NCI-H345 (cell line): ENCODE data around the gene ABCD3.
"Not testable (repeated sequence)": the region's sequence is repeated elsewhere in the genome, so short reads cannot be mapped to it uniquely, and the experiment has no call there.

Experiments
- DNase-seq: peaks from one replicate; lab custom pipeline; 2025; lab: John Stamatoyannopoulos, UW

Gene ABCD3

DNA sequence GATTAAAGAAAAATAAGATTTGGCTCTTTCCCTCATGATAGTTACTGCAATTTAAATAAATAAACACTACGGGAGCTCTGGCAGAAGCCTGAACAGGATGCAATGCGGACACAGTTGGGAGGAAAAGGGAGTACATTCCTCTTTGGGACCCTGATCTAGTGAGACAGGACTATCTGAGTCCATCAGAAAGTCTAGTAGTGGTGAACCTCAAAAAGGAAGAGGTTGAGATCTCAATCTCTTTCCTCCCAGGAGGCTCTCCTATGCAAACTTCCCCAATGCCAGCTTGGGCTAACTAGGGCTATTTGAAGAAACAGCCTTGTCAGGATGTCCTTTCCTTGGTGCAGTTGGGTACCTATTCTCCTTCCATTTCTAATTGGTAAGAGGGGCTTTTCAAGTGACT, 4.9 kb upstream of the ABCD3 start:
- no peak for DNase-seq

DNA sequence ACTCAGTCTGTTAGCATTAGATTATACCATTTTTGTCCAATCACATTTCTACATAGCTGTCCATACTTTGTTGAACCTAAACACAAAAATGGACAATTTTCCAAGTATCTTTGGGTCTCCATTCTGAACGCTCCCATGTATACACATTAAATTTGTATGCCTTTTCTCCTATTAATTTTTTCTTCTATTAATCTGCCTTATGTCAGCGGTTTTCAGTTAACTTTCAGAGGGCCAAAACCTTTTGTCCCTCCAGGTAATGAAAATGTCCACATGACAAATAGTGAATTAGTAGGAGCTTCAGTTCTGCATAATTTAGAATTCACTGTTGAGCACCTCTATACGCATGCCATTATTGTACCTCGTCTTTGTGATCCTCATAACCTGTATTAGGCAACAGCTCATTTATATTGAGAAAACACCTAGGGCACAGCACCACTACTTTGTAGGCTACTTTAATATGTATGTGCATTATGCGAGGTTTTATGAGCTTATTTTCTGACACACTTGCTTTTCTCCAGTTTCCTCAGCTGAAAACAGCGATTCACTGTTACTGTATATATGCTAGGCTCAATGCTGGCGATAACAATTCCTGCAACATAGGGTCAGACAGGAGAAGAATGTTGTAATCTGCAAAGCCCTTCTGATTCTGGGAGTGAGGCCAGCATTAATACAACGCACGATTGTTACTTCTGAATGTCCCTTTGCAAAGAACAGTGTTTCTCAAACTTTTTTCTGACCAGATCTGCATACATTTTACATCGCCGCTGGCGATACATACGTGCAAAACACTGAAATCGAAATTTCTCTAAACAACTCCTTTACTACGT, 1.1 kb upstream of the ABCD3 start:
- DNase-seq, result no peak

DNA sequence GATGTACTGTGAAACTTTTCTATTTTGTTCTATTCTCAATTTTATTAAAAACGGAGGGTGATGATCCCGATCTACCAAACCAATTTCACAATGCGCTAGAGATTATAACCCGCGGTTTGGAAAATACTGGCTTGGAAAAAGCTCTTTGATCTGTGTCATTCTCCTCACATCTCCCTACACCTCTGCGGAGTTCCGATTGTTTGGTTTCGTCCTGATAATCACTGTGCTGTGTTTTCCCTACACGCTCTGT, 536 bp upstream of the ABCD3 start:
- no peak for DNase-seq

DNA sequence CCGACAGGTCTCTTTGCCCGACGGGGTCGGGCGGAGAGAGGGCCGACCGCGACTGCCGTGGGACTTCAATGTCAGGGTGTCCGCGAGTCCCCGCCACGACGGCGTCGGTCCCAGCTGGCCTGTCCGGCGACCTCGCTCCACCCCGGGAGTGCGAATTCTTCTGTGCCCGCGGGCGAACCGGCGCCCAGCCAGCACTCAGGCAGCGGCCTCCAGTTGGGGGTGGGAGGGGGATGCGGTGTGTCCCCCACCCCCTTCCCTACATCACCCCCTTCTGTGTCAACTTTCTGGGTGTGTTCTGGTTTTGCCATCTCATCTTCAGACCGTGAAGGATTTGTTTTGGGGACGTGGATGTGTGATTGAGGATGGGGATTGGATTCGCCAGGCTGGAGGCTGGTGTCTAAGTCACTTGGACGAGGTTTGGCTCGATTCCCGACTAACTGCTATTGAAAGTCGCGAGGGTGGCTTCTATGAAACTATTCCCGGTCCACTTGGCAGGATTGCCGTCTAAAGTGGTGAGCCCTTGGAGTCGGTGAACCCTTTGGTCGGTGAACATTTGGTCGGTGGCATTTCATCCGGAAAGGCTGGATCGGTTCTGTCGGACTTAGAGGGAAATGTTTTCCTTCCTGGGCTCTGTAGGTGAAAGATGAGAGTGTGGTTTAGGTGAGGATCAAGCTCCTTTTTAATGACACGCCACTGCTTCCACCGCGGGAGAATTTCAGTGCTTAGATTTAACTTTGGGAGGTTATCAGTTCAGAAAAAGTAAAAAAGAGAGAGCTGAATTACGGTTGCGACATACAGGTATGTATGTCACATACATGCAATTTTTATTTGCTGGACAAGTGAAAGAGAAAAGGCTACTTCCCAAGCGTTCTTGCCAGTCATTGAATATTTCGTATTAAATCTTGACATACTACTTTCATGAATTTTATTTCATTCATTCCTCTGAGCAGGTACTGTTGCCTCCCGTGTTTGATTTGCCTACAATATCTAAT, 771 bp downstream of the ABCD3 start:
- DNase-seq, result peak; percentile 44

DNA sequence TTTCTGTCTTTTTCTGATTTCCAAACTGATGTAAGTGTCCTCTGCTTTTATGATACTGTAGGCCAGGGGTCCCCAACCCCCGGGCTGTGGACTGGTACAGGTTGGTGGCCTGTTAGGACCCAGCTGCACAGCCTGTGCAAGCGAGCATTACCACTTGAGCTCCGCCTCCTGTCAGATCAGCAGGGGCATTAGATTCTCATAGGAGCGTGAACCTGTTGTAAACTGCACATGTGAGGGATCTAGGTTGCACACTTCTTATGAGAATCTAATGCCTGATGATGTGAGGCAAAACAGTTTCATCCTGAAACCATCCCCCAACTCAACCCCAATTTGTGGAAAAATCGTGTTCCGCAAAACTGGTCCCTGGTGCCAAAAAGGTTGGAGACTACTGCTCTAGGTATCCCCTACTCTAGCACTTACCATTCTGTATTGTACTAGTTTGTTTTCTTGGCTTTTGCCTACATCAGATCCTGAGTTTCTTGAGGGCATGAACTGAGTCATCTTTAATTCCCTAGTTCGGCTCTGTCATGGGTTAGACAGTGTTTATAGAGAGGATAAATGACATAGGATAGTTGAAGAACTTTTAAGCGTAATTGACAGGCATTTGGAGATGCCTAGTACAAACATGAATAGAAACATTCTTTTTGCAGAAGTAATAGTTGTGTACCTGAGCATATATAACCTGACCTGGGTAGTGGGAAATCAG, 4.1 kb downstream of the ABCD3 start:
- no peak for DNase-seq

DNA sequence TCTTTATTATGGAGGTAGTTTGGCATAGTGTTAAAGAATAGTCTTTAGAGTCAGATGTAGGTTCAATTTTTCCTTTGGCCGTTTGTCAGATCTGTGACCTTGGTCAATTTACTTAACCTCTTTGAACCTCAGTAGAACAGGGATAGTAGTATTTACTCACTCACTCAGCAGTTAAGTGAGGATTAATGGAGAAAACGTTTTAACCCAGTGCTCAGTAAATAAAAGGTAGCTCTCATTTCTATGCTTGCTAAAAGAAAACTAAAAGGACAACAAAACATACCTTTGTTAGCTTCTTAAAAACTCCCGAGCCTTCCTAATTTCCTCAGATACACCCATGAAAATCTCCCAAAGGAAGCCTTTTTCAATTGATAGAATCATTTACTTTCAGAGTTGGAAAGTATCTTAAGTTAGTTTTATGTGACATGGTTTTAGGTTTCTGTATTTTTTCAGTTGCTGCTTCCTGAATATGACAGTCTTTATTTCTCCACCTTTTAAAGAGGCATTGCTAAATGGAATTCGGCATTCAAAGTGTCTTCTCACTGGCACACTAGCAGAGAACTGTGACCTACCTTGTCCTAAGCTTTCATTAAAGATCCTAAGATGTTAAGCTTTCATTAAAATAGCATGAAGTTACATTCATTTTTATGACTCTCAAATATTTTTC, 7.8 kb downstream of the ABCD3 start:
- no peak for DNase-seq

DNA sequence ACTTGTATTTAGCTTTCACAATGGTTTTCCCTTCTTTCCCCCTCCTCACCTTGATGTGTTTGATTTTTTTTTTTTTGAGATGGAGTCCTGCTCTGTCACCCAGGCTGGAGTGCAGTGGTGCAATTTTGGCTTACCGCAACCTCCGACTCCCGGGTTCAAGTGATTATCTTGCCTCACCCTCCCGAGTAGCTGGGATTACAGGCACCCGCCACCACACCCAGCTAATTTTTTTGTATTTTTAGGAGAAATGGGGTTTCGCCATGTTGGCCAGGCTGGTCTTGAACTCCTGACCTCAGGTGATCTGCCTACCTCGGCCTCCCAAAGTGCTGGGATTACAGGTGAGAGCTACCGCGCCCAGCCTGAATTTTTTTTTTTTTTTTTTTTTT, 8.3 kb downstream of the ABCD3 start:
- not testable (repeated sequence) for DNase-seq

DNA sequence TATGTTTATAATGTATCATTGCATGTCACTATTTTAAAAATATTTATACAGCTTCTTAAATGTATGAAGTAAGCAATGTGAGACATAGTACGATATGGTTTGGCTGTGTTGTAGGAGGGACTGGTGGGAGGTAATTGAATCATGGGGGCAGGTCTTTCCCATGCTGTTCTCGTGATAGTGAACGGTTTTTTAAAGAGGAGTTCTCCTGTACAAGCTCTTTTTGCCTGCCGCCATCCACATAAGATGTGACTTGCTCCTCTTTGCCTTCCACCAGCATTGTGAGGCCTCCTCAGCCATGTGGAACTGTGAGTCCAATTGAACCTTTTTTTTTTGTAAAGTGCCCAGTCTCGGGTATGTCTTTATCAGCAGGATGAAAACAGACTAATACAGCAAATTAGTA, 10.3 kb downstream of the ABCD3 start:
- DNase-seq, result no peak

DNA sequence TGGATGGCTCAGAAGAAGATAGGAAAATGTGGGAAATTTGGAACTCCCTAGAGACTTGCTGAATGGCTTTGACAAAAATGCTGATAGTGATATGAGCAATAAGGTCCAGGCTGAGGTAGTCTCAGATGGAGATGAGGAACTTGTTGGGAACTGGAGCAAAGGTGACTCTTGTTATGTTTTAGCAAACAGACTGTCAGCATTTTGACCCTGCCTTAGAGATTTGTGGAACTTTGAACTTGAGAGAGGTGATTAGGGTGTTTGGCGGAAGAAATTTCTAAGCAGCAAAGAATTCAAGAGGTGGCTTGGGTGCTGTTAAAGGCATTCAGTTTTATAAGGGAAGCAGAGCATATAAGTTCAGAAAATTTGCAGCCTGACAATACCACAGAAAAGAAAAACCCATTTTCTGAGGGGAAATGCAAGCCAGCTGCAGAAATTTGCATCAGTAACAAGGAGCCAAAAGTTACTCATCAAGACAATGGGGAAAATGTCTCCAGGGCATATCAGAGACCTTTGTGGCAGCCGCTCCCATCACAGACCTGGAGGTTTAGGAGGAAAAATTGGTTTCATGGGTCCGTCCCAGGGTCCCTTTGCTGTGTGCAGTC, 10.8 kb downstream of the ABCD3 start:
- not testable (repeated sequence) for DNase-seq

DNA sequence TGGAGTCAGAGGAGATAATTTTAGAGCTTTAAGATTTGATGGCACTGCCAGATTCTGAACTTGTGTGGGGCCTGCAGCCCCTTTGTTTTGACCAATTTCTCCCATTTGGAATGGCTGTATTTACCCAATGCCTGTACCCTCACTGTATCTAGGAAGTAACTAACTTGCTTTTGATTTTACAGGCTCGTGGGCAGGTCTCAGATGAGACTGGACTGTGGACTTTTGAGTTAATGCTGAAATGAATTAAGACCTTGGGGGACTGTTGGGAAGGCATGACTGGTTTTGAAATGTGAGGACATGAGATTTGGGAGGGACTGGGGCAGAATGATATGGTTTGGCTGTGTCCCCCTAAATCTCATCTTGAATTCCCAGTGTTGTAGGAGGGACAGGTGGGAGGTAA, 11.9 kb downstream of the ABCD3 start:
- not testable (repeated sequence) for DNase-seq

DNA sequence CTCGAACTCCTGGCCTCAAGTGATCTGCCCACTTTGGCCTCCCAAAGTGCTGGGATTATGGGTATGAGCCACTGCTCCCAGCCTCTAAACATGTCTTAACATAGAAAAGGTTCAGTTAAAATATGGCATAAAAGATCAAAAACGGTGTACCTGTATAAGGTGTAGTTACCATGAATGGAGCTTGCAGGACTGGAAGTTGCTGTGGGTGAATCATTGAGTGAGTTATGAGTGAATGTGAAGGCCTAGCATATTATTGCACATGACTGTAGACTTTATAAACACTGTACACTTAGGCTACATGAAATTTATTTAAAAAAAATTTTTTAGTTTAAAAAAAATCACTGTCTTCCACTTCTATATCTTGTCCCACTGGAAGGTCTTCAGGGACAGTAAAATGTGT, 15.7 kb downstream of the ABCD3 start:
- DNase-seq, result no peak

DNA sequence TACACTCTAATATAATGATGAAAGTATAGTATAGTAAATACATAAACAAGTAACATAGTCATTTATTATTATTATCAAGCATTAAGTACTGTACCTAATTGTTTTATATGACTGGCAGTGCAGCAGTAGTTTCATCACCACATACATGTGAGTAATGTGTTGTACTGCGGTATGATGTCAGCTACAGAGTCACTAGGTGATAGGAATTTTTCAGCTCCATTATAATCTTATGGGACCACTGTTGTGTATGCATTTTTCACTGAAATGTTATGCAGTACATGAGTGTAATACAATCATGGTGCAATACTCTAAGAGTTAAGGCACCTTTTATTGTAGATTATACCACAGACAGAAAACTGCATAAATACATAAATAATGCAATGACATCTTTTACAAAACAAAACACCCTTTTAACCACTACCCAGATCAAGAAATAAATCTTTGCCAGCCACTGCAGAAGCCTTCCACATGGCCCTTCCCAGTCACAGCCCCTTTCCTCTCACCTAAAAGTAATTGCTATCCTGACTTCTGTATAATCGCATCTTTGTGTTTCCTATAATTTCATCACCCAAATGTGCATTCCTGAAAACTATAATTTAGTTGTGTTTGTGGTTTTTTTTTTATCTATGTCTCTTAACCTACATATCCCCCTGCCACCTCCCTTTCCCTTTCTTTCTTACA, 16.3 kb downstream of the ABCD3 start:
- DNase-seq, result no peak

DNA sequence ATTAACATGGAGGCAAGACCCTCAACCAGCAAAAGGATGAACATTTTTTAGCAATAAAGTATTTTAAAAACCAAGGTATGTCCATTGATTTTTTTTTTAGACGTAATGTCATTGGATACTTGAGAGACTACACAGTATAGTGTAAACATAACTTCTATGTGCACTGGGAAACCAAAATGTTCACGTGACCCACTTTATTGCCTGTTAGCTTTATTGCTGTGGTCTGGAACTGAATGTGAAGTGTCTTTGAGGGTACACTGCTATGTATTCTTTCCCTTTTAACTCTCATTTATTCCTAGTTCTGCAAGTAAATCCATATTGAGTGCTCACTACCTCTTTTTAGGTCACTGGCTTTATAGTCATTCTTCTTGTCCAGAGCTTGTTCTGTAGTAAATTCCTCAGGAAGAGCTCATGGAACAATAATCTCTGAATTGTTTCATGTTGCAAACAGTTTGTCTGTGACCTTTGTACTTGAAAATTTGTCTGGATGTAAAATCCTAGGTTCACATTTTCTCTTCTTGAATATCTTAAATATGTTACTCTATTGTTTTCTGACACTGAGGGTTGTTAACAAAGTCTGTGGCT, 20.6 kb downstream of the ABCD3 start:
- no peak for DNase-seq

DNA sequence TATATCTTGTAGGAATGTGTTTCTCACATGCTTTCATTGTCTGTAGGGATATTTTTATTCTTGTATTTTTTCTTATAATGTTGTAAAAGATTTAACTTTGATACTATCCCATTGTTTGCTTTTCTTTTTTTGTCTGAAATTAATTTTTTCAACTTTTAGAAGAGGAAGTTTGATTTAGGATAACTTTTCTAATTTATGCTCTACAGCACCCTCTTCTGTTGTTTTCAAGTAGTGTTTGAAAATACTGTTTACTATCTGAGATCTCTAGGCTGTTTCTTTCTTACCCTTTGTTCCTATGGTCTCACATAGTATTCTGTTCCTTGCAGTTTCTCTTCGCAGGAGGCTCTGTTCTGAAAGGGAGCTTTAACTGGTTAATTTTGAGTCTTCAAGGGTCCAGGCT, 21.9 kb downstream of the ABCD3 start:
- DNase-seq, result no peak

DNA sequence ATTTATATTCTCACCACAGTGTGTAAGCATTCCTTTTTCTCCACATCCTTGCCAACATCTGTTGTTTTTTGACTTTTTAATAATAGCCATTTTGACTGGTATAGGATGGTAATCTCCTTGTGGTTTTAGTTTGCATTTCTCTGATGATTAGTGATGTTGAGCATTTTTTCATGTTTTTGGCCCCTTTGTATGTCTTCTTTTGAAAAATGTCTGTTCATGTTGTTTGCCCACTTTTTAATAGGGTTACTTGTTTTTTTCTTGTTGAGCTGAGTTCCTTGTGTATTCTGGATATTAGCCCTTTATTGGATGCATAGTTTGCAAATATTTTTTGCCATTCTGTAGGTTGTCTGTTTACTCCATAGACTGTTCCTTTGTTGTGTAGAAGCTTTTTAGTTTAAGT, 24.9 kb downstream of the ABCD3 start:
- DNase-seq, result not testable (repeated sequence)

DNA sequence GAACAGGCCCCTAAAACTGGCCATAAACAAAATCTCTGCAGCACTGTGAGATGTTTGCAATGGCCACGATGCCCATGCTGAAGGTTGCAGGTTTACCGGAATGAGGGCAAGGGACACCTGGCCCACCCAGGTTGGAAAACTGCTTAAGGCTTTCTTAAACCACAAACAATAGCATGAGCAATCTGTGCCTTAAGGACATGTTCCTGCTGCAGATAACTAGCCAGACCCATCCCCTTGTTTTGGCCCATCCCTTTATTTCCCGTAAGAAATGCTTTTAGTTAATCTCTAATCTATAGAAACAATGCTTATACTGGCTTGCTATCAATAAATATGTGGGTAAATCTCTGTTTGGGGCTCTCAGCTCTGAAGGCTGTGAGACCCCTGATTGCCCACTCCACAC, 26.6 kb downstream of the ABCD3 start:
- not testable (repeated sequence) for DNase-seq

DNA sequence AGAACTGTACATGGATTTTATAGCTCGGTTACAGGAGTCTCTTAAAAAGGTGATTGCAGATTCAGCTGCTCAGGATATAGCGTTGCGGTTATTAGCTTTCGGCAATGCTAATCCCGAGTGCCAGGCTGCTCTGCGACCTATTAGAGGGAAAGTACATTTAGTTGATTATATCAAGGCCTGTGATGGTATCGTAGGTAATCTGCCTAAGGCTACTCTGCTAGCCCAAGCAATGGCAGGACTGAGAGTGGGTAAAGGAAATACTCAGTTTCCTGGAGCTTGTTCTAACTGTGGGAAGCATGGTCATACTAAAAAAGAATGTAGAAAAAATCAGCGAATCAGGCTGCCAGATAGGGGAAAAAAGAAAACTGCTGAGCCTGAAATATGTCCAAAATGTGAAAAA, 27.5 kb downstream of the ABCD3 start:
- DNase-seq, result not testable (repeated sequence)

DNA sequence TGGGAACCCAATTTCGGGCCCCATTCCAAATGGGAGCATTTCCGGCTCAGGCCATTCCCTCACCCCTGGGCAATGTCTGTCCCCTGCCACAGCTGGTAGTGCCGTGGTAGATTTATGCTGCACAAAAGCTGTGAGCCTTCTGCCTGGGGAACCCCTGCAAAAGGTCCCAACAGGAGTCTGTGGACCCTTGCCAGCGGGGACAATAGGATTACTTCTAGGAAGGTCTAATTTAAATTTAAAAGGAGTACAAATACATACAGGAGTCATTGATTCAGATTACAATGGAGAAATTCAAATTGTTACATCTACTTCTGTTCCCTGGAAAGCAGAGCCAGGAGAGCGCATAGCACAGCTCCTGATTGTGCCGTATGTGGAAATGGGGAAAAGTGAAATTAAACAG, 28.0 kb downstream of the ABCD3 start:
- DNase-seq, result not testable (repeated sequence)

DNA sequence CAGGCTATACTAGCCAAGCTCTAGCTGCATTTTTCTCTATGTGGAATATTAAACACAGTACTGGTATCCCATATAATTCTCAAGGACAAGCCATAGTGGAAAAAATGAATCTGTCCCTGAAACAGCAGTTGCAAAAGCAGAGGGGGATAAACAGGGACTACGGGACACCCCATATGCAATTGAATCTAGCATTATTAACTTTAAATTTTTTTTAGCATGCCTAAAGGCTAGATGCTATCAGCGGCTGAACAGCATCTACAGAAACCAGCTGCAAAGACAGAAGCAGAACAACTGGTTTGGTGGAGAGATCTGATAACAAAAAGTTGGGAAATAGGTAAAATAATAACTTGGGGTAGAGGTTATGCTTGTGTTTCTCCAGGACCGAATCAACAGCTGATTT, 30.6 kb downstream of the ABCD3 start:
- DNase-seq, result not testable (repeated sequence)

DNA sequence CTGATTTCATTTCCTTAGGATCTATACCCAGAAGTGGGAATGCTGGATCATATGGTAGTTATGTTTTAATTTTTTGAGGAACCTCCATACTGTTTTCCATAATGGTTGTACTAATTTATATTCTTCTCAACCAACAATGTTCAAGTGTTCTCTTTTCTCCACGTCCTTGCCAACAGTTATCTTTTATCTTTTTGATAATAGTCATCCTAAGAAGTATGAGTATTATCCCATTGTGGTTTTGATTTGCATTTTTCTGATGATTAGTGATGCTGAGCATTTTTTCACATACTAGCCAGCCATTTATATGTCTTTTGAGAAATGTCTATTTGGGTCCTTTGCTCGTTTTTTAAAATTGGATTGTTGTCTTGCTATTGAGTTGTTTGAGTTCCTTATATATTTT, 38.5 kb downstream of the ABCD3 start:
- no peak for DNase-seq

DNA sequence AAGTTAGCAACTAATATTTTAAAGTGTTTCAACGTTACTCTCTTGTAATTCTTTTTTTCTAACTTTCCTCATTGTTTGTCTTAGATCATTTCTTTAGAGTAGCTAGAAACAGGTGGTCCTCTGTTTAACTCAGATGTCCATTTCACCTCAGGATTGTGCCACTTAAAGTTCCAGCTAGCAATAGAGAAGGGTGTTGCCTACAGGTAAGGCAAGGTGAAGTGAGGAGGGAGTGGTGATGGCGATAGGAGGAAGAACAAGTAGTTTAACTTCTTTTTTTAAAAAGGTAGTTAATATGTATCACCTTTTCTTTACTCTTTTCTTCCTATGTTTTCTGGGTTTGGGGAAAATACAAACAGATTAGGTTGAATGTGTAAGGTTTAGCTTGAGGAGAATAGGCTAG, 44.4 kb downstream of the ABCD3 start:
- DNase-seq, result no peak
